HepG2 (cell line): ENCODE results near the gene TSPAN17. TPM values are rescaled to one million over a fixed set of nuclear protein-coding genes. Genes with fewer than 3 reads are reported as not detected.

ENCODE experiments used
- ATAC-seq: fragments of 200-7000 bp; cut with Tn5 transposase; 3 replicates; pipeline ENCODE4 v1.9.1; 2020; ENCODE audit warnings: mild to moderate bottlenecking, moderate library complexity
- BruUV-seq: library from RNA; stranded (reverse); fragments of 400-500 nt; replicated peaks from 2 replicates; lab custom pipeline; 2021; lab: Mats Ljungman, UMichigan
- CTCF ChIA-PET: fragments of 300-600 bp; formaldehyde crosslinking; extraction: SDS; loops from one replicate; lab custom pipeline; 2021; ENCODE audit warnings: low total read pairs, inconsistent platforms, low intra/inter-chr PET ratio; lab: Yijun Ruan, JAX
- POLR2A ChIA-PET: fragments of 350-600 bp; sonication (Branson Sonifier 250); formaldehyde crosslinking; loops from one replicate; lab custom pipeline; 2020; ENCODE audit warnings: antibody characterized with exemption, inconsistent platforms; lab: Yijun Ruan, JAX
- DNase-seq: peaks from one replicate; pipeline ENCODE4 v3.0.0-alpha.2; 2015; ENCODE audit warnings: low spot score
- FAIRE-seq: peaks from 3 replicates; lab custom pipeline; 2011; peaks lifted over from hg19 to GRCh38; lab: Jason Lieb, UNC
- H2AFZ ChIP-seq: one replicate; pipeline ENCODE4 v1.6.1; 2011; ENCODE audit warnings: low read length, inconsistent platforms
- H3K27ac ChIP-seq: fragments of 300-600 bp; 3 replicates; pipeline ENCODE4 v1.8.0; 2011; ENCODE audit warnings: mixed run types, mild to moderate bottlenecking, mixed read lengths, low read length, inconsistent platforms; ENCODE audit not compliant: insufficient read depth; ENCODE audit errors: extremely low read length
- H3K27me3 ChIP-seq, 2 experiments: fragments of 200-600 bp in 1 of 2; 2 replicates in 1 of 2; 3 replicates in 1 of 2; pipeline versions ENCODE4 v1.6.0 to v1.8.0; 2011; ENCODE audit warnings: low read length in 2 of 2, mild to moderate bottlenecking in 2 of 2, moderate library complexity in 2 of 2, inconsistent platforms in 1 of 2; ENCODE audit not compliant: insufficient read depth in 2 of 2, control insufficient read depth in 1 of 2
- H3K36me3 ChIP-seq, 2 experiments: fragments of 200-600 bp in 1 of 2; replicated peaks in 1 of 2; 2 replicates in 1 of 2; 3 replicates in 1 of 2; pipeline versions ENCODE4 v1.5.1 to v1.8.0; 2011; ENCODE audit warnings: low read length in 2 of 2, inconsistent platforms in 1 of 2; ENCODE audit not compliant: insufficient read depth in 2 of 2, control insufficient read depth in 1 of 2
- H3K4me1 ChIP-seq: 2 replicates; pipeline ENCODE4 v1.5.1; 2012; ENCODE audit warnings: low read length, inconsistent platforms; ENCODE audit not compliant: insufficient read depth
- H3K4me2 ChIP-seq: 2 replicates; pipeline ENCODE4 v1.6.0; 2011; ENCODE audit warnings: low read depth, low read length, inconsistent platforms
- H3K4me3 ChIP-seq, 3 experiments: fragments of 200-600 bp in 1 of 3; sonication (generic), shearing (Covaris generic) in 1 of 3; replicated peaks in 1 of 3; 2 replicates each; pipeline ENCODE4 v1.5.1; 2011 to 2016; ENCODE audit warnings: low read length in 3 of 3, inconsistent platforms in 2 of 3, low read depth in 2 of 3, mild to moderate bottlenecking in 2 of 3, control low read depth in 1 of 3, mixed read lengths in 1 of 3; ENCODE audit not compliant: insufficient read depth in 1 of 3
- H3K79me2 ChIP-seq: one replicate; pipeline ENCODE4 v1.6.1; 2011; ENCODE audit warnings: low read length, inconsistent platforms; ENCODE audit not compliant: insufficient read depth
- H3K9ac ChIP-seq: 2 replicates; pipeline ENCODE4 v1.6.0; 2011; ENCODE audit warnings: mild to moderate bottlenecking, low read depth, low read length, inconsistent platforms; ENCODE audit not compliant: insufficient read depth
- H3K9me3 ChIP-seq: 2 replicates; pipeline ENCODE4 v1.5.1; 2012; ENCODE audit warnings: mild to moderate bottlenecking, low read length
- H4K20me1 ChIP-seq: 2 replicates; pipeline ENCODE4 v1.6.0; 2011; ENCODE audit warnings: inconsistent platforms, mild to moderate bottlenecking, low read length, moderate library complexity; ENCODE audit not compliant: insufficient read depth
- DZIP1 ChIP-seq: sonication (generic); formaldehyde crosslinking; IDR thresholded peaks from 2 replicates; pipeline ENCODE4 v1.5.0; 2020; ENCODE audit warnings: mild to moderate bottlenecking, missing genetic modification reagents
- MEF2D ChIP-seq: sonication (generic); formaldehyde crosslinking; IDR thresholded peaks from 2 replicates; pipeline ENCODE4 v1.5.1; 2020; ENCODE audit warnings: mild to moderate bottlenecking, missing genetic modification reagents
- PHB2 ChIP-seq: fragments of 450-650 bp; IDR thresholded peaks from 2 replicates; pipeline ENCODE4 v1.6.1; 2018; ENCODE audit not compliant: partially characterized antibody
- REPIN1 ChIP-seq: sonication (generic); formaldehyde crosslinking; IDR thresholded peaks from 2 replicates; pipeline ENCODE4 v1.8.0; 2022; ENCODE audit warnings: missing genetic modification reagents, low read depth, mild to moderate bottlenecking, borderline replicate concordance
- RFX3 ChIP-seq: IDR thresholded peaks from 2 replicates; pipeline ENCODE4 v1.6.1; 2016; ENCODE audit warnings: missing biosample characterization, missing genetic modification reagents
- SP140L ChIP-seq: sonication (generic); formaldehyde crosslinking; IDR thresholded peaks from 2 replicates; pipeline ENCODE4 v1.4.0; 2020; ENCODE audit warnings: missing genetic modification reagents, borderline replicate concordance
- TCF12 ChIP-seq, 2 experiments: fragments of 450-650 bp in 1 of 2; sonication (generic) in 1 of 2; formaldehyde crosslinking in 1 of 2; IDR thresholded peaks; 2 replicates each; pipeline versions ENCODE4 v1.6.1 to v1.8.0; 2017 to 2022; ENCODE audit warnings: antibody characterized with exemption in 1 of 2, mild to moderate bottlenecking in 1 of 2, missing genetic modification reagents in 1 of 2, moderate library complexity in 1 of 2
- ZNF205 ChIP-seq: IDR thresholded peaks from 2 replicates; pipeline ENCODE4 v1.6.1; 2018; ENCODE audit warnings: missing biosample characterization, missing genetic modification reagents
- ZNF263 ChIP-seq: sonication (generic); formaldehyde crosslinking; IDR thresholded peaks from 2 replicates; pipeline ENCODE4 v1.4.0; 2020; ENCODE audit warnings: missing genetic modification reagents
- ZNF513 ChIP-seq: sonication (generic); formaldehyde crosslinking; conservative IDR thresholded peaks from 2 replicates; pipeline ENCODE4 v1.5.0; 2020; ENCODE audit warnings: missing genetic modification reagents
- ZNF672 ChIP-seq: sonication (generic); formaldehyde crosslinking; IDR thresholded peaks from 2 replicates; pipeline ENCODE4 v1.8.1; 2022; ENCODE audit warnings: missing genetic modification reagents
- WGBS: methylation state at CpG from one replicate; pipeline ENCODE4 v1.1.6; 2017; ENCODE audit warnings: low lambda C conversion rate; 5-methylcytosine and 5-hydroxymethylcytosine counted together
- in situ Hi-C: cut with HindIII; loops from 2 replicates; pipeline ENCODE4 v1.10.0; 2017; ENCODE audit warnings: low pct_unique_long_range_greater_than_20kb; ENCODE audit not compliant: extremely low pct_ligation_motif_present
- intact Hi-C: fragments of 100-400 bp; cut with micrococcal nuclease; formaldehyde crosslinking; loops from one replicate; pipeline ENCODE4 v1.10.0; 2022; ENCODE audit not compliant: unreplicated experiment
- polyA plus RNA-seq, 8 experiments: library from polyadenylated mRNA; depleted of rRNA in 3 of 8; stranded (reverse) in 7 of 8; unstranded in 1 of 8; fragments of >200 nt; fragmentation: Illumina TruSeq in 4 of 8; extraction: Trizol in 4 of 8; gene quantifications; 2 replicates each; pipeline versions ENCODE4 v1.2.1 to v1.2.3, GENCODE V29; 2011 to 2016; ENCODE audit warnings: low read depth in 4 of 8, missing spikeins in 1 of 8, mixed read lengths in 1 of 8; ENCODE audit not compliant: insufficient read depth in 1 of 8
- total RNA-seq, 5 experiments: library from RNA; depleted of rRNA; stranded (reverse); fragments of >200 nt; fragmentation: Illumina TruSeq; extraction: Trizol; gene quantifications; 2 replicates each; pipeline ENCODE4 v1.2.3, GENCODE V29; 2016; ENCODE audit warnings: low read depth in 1 of 5
- TF ChIP-seq, protein P1 (sequence below): IDR thresholded peaks from 2 replicates; pipeline ENCODE4 v1.4.0; 2020; ENCODE audit warnings: mild to moderate bottlenecking, missing genetic modification reagents

Gene TSPAN17
- total and polyA plus RNA-seq, 2 of the 13 experiments (the other 11 are each of a cell fraction or from before 2014, with no cell fraction given): 11.5 to 15.0 TPM

DNA sequence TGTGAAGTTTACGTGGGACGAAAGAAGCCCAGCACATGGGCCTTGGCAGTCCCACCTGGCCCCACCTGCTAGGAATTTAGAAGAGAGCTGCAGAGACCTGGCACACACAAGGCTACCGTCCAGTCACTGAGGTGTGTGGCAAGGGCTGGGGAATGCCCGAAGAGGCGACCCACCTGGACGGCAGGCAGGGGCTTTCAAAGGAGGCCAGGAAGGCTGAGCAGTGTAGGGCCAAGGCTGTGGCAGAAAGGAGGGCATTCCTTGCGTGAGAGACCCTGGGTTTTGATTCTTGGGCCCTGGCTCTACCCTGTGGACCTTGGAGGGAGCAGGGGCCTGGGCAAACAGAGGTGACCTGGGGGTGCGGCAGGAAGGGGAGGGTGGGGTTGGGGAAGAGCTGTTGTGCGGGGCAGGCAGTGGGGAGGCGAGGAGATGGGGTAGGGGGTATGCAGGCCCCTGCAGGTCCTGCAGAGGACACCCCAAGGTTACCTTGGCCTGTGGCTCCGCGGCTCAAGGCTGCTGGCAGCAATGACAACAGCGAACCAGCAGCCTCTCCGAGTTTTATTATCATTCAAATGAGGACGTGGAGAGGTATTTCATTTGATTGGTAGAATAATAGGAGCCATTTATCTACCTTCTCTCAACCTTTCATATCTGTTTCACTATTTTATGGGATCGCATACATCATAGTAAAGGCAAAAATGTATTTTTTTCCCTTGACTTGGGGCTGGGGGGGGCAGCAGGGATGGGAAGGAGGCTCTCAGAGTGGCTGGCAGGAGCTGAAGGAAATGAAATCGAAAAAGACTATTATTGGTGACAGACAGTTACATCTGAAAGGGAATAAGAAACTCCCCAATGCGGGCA is 24.8 kb downstream of the TSPAN17 start (continued):
- TF ChIP-seq DZIP1 (CRISPR knock-in tag) (no peak), ZNF205 (CRISPR knock-in tag) (no peak), REPIN1 (CRISPR knock-in tag) (no peak), MEF2D (CRISPR knock-in tag) (no peak), SP140L (CRISPR knock-in tag) (no peak), RFX3 (CRISPR knock-in tag) (no peak), PHB2 (no peak)

DNA sequence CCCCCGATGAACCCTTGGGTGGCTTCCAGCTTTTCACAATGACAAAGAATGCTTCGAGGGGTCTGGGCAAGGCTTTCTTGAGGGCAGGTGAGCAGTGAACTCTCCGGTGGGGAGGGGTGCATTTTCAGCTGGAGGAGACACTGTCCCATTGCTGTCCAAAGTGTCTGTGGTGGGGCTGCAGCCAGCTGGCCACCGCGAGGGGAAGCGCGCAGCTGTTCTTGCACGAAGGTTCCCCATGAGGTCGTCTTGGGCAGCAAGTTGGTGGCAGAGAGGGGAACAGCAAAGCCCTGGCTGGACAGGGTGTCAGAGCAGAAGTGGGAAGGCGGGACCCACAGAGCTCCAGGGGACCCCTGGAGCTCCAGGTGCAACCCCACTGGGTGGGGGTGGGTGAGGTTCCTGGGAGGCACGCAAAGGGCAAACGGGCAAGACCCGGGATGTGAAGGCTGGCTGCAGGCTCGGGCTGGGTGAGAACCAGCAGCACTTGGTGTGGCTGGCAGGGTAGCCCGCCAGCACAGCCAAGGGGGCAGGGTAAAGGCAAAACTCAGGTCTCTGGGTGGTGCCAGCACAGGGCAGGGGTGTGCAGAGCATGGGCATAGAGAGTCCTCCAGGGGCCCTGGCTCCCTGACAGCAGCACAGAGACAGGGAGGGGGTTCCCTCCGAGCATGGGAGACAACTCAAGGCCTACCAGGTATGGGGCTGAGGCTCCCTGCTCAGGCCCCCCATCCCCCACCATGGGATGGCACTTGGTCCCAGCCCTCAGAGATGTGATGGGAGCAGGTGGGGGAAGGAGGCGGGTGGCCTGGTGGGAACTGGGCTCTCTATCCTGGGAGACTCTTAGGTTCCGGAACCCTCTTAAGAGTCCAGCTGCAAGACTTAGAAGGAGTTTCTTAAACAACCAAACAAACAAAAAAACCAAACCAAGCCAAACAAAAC is 26.6 kb downstream of the TSPAN17 start:
- FAIRE-seq (no peak), ATAC-seq (no peak), DNase-seq (no peak)
- intact Hi-C loops: no loop called here
- Histone ChIP-seq H3K27me3 (peaks cover 0 to 2% of the 10 kb centered on the region in 2 experiments; a peak in 2 of 5 replicates), H3K9ac (no peak overlapping the region), H3K36me3 (no peaks in the 10 kb centered on the region), H3K9me3 (no peaks in the 10 kb centered on the region), H4K20me1 (no peaks in the 10 kb centered on the region), H2AFZ (no peak overlapping the region), H3K4me3 (no peak overlapping the region), H3K4me1 (peaks cover 36% of the 10 kb centered on the region), H3K27ac (no peak overlapping the region), H3K4me2 (no peak overlapping the region), H3K79me2 (no peaks in the 10 kb centered on the region)
- in situ Hi-C loops: no loop called here
- BruUV-seq: no TSS peak
- POLR2A ChIA-PET: no interaction called here
- CTCF ChIA-PET: no interaction called here
- 53% methylated on average over 13 of the region's 18 CpGs for WGBS
- TF ChIP-seq, protein P1, sequence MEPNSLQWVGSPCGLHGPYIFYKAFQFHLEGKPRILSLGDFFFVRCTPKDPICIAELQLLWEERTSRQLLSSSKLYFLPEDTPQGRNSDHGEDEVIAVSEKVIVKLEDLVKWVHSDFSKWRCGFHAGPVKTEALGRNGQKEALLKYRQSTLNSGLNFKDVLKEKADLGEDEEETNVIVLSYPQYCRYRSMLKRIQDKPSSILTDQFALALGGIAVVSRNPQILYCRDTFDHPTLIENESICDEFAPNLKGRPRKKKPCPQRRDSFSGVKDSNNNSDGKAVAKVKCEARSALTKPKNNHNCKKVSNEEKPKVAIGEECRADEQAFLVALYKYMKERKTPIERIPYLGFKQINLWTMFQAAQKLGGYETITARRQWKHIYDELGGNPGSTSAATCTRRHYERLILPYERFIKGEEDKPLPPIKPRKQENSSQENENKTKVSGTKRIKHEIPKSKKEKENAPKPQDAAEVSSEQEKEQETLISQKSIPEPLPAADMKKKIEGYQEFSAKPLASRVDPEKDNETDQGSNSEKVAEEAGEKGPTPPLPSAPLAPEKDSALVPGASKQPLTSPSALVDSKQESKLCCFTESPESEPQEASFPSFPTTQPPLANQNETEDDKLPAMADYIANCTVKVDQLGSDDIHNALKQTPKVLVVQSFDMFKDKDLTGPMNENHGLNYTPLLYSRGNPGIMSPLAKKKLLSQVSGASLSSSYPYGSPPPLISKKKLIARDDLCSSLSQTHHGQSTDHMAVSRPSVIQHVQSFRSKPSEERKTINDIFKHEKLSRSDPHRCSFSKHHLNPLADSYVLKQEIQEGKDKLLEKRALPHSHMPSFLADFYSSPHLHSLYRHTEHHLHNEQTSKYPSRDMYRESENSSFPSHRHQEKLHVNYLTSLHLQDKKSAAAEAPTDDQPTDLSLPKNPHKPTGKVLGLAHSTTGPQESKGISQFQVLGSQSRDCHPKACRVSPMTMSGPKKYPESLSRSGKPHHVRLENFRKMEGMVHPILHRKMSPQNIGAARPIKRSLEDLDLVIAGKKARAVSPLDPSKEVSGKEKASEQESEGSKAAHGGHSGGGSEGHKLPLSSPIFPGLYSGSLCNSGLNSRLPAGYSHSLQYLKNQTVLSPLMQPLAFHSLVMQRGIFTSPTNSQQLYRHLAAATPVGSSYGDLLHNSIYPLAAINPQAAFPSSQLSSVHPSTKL (CRISPR knock-in tag): no peak
- TF ChIP-seq ZNF672: no peak
- TF ChIP-seq ZNF263 (CRISPR knock-in tag): no peak
- no peak for TF ChIP-seq ZNF513 (CRISPR knock-in tag)
- TF ChIP-seq TCF12 (IDR thresholded peaks at IDR 0.05): no peak
- no peak for TF ChIP-seq TCF12 (CRISPR knock-in tag; IDR thresholded peaks at IDR 0.05)
